Measurements from ENCODE around the gene HOXD8.

Gene HOXD8

DNA sequence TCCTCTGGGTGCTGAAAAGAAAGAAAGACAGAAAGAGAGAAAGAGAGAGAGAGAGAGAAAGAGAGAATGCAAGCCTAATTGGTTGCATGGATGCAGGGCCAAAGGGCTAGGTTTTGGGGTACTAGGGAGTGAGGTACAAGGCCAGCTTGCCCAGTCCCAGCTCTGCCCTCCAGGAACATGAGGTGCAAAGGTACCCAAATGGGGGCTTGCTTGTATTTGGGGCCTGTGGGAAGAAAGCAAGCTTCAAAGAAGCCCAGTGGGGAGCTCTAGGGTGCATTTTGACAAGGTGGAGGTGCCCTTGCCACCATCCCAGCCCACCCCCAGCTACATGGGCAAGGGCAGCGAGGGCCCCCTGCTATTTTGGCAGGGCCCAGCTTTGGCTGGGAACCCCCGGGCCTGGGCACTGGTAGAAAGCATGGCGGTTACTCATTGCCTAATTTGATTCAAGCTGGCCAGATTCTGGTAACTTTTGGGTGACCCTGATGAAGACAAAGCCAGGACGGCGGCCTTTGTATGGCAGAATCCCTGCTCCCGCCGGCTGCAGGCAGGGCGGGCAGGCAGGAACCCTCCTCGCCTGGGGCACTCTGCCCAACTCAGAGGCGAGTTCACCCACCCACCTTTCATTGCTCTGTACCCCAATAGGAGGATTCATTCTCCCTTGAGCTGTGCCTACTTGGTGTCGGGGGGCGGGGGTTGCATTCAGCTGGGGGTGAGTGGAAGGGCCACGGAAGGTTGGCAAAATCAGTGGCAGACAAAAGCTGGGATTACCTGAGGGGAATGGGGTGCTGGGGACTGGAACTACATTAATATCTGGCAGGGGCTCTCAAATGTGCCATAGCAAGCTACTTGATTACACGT, 21.3 kb downstream of the HOXD8 start:
- H3K27me3 ChIP-seq (ENCODE audit: control insufficient read depth, insufficient read depth, low read length), result peaks cover 100% of the 10 kb centered on the region
- H3K4me3 ChIP-seq (ENCODE audit: low read length), result peak overlapping the region; percentile 17
- H3K36me3 ChIP-seq (ENCODE audit: control insufficient read depth, low read depth, low read length), result no peaks in the 10 kb centered on the region
- no peak overlapping the region for H3K27ac ChIP-seq (ENCODE audit: low read length)
- peaks cover 7% of the 10 kb centered on the region for H3K4me1 ChIP-seq (ENCODE audit: control insufficient read depth, low read depth, low read length)
- peaks cover 3% of the 10 kb centered on the region for H3K9me3 ChIP-seq (ENCODE audit: control insufficient read depth, low read depth, low read length)
- no peak overlapping the region for H3K9ac ChIP-seq (ENCODE audit: low read length)

GRCh38 chr2:176151442-176152287, 22.2 kb downstream of the HOXD8 start, which contains the start of gene HOXD4:
TSS of gene HOXD4 (plus strand) at chr2:176151550. CDS start at chr2:176151634, 84 bp downstream.
- Histone ChIP-seq H3K9ac (ENCODE audit: low read length) (no peak within 1 kb of the TSS), H3K4me3 (ENCODE audit: low read length) (peak within 1 kb of the TSS; percentile 17), H3K27ac (ENCODE audit: low read length) (no peak within 1 kb of the TSS), H3K4me1 (ENCODE audit: control insufficient read depth, low read depth, low read length) (peaks cover 7% of the 10 kb centered on the region), H3K9me3 (ENCODE audit: control insufficient read depth, low read depth, low read length) (peaks cover 3% of the 10 kb centered on the region), H3K27me3 (ENCODE audit: control insufficient read depth, insufficient read depth, low read length) (peaks cover 100% of the 10 kb centered on the region), H3K36me3 (ENCODE audit: control insufficient read depth, low read depth, low read length) (no peaks in the 10 kb centered on the region)

DNA sequence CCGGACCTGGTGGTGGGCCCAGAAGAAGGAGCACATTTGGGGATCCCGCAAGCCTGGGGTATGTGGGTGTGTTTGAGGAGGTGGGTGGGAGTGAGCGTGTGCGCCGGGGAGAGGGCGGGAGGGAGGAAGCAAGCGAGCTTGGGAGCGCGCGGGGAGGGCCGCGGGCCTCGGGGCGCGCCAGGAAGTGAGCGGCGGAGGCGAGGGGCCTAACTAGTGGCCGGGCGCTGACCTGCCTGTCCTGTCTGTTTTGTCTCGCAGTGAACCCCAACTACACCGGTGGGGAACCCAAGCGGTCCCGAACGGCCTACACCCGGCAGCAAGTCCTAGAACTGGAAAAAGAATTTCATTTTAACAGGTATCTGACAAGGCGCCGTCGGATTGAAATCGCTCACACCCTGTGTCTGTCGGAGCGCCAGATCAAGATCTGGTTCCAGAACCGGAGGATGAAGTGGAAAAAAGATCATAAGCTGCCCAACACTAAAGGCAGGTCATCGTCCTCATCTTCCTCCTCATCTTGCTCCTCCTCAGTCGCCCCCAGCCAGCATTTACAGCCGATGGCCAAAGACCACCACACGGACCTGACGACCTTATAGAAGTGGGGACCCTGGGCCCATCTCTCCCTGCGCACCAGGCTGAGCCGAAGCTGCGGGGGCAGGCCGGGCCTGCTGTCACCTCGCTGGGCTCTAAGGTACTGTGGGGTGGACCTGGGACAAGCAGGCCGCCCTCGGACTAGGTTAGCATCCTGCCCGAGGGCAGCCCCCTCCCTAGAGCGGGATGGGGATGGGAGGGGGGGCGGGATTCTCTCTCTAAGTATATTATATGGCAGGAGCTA, 23.1 kb downstream of the HOXD8 start:
- Histone ChIP-seq H3K4me1 (ENCODE audit: control insufficient read depth, low read depth, low read length) (peaks cover 7% of the 10 kb centered on the region), H3K9ac (ENCODE audit: low read length) (no peak overlapping the region), H3K4me3 (ENCODE audit: low read length) (no peak overlapping the region), H3K9me3 (ENCODE audit: control insufficient read depth, low read depth, low read length) (peaks cover 3% of the 10 kb centered on the region), H3K27ac (ENCODE audit: low read length) (no peak overlapping the region), H3K27me3 (ENCODE audit: control insufficient read depth, insufficient read depth, low read length) (peaks cover 100% of the 10 kb centered on the region), H3K36me3 (ENCODE audit: control insufficient read depth, low read depth, low read length) (no peaks in the 10 kb centered on the region)

- Histone ChIP-seq H3K27me3 (ENCODE audit: control insufficient read depth, insufficient read depth, low read length) (peaks cover 100% of the 10 kb centered on the region), H3K27ac (ENCODE audit: low read length) (no peak overlapping the region), H3K9me3 (ENCODE audit: control insufficient read depth, low read depth, low read length) (peaks cover 3% of the 10 kb centered on the region), H3K4me1 (ENCODE audit: control insufficient read depth, low read depth, low read length) (peaks cover 7% of the 10 kb centered on the region), H3K9ac (ENCODE audit: low read length) (no peak overlapping the region), H3K36me3 (ENCODE audit: control insufficient read depth, low read depth, low read length) (no peaks in the 10 kb centered on the region), H3K4me3 (ENCODE audit: low read length) (no peak overlapping the region)
Measured at GRCh38 chr2:176154576-176155252, 25.2 kb downstream of the HOXD8 start.

DNA sequence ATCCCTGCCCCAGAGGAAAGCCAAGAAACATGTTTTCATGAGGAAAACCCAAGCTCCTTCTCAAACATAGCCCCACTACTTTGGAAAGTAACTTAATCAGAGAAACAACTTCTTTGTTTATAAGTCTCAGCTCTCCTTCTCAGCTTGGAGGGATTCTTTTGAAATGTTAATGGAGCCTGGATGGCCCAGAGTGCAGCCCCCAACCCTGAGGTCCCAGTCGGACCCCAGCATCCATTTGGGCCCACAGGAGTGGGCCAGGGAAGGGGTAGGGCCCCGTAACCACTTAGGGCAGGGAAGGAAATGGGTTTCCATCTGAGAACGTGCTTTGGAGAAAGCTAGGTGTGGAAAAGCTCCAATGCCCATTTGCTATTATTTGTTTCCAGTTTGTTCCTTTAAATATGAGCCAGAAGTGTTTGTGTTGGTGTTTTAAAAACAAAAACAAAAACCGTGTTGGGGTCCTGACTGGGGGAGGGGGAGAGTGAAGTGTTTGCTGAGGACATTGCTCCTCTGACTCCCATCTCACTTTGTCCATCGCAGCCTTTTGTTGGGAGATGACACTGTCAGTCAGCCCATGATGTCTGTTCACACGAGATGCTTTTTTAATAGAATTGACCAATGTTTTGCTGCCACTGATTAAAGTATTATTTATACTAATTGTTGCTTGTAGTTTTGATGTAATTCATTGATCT, 26.0 kb downstream of the HOXD8 start:
- Histone ChIP-seq H3K27ac (ENCODE audit: low read length) (no peak overlapping the region), H3K4me3 (ENCODE audit: low read length) (no peak overlapping the region), H3K4me1 (ENCODE audit: control insufficient read depth, low read depth, low read length) (peaks cover 7% of the 10 kb centered on the region), H3K9ac (ENCODE audit: low read length) (no peak overlapping the region), H3K27me3 (ENCODE audit: control insufficient read depth, insufficient read depth, low read length) (peaks cover 100% of the 10 kb centered on the region), H3K9me3 (ENCODE audit: control insufficient read depth, low read depth, low read length) (peaks cover 3% of the 10 kb centered on the region), H3K36me3 (ENCODE audit: control insufficient read depth, low read depth, low read length) (no peaks in the 10 kb centered on the region)

- no peak overlapping the region for H3K4me3 ChIP-seq (ENCODE audit: low read length)
- no peaks in the 10 kb centered on the region for H3K36me3 ChIP-seq (ENCODE audit: control insufficient read depth, low read depth, low read length)
- H3K9me3 ChIP-seq (ENCODE audit: control insufficient read depth, low read depth, low read length), result peaks cover 3% of the 10 kb centered on the region
- H3K4me1 ChIP-seq (ENCODE audit: control insufficient read depth, low read depth, low read length), result peaks cover 7% of the 10 kb centered on the region
- H3K27ac ChIP-seq (ENCODE audit: low read length), result no peak overlapping the region
- peaks cover 100% of the 10 kb centered on the region for H3K27me3 ChIP-seq (ENCODE audit: control insufficient read depth, insufficient read depth, low read length)
- H3K9ac ChIP-seq (ENCODE audit: low read length), result no peak overlapping the region
Measured at GRCh38 chr2:176156301-176156806, 26.8 kb downstream of the HOXD8 start.

DNA sequence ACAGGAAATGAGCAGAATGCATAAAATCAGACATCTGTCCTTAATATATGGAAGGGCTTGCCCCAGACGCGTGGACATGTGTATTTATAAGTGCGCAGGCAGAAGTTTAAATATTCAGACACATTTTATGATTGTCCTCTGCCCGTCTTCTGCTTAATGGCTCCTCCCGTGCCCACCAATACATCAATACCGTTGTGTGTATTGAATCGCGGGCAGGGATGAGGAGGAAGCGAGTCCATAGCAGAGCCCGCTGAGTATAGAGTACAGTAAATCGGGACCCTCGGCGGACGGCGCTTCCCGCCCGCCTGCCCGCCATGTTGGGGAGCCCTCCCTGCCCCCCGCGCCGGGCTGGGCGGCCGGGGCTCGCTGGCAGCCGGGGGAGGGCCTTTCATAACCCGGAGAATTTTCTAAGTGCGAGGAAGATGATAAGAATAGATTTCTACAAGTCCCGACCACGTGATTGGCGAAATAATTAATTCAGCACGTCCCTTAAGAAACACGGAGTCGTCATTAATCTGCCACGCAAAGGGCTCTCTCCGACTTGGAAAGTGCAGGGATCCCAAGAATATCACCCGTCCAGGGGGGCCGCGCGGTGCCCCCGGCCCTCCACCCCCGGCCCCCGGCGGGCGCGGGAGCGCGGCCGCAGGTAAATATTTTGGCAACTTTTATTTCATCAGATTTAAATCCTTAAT, 27.4 kb downstream of the HOXD8 start, which contains the start of gene HOXD3:
Gene HOXD3, plus strand, starts transcription at position 501 of the 692 bp plus-strand sequence. CDS start 11,808 bp downstream, outside the sequence.
- H3K27me3 ChIP-seq (ENCODE audit: control insufficient read depth, insufficient read depth, low read length), result peaks cover 100% of the 10 kb centered on the region

GRCh38 chr2:176157499-176158185, 28.1 kb downstream of the HOXD8 start:
- no peak overlapping the region for H3K9ac ChIP-seq (ENCODE audit: low read length)
- H3K27ac ChIP-seq (ENCODE audit: low read length), result no peak overlapping the region
- peaks cover 7% of the 10 kb centered on the region for H3K4me1 ChIP-seq (ENCODE audit: control insufficient read depth, low read depth, low read length)
- no peaks in the 10 kb centered on the region for H3K36me3 ChIP-seq (ENCODE audit: control insufficient read depth, low read depth, low read length)
- peaks cover 3% of the 10 kb centered on the region for H3K9me3 ChIP-seq (ENCODE audit: control insufficient read depth, low read depth, low read length)
- no peak overlapping the region for H3K4me3 ChIP-seq (ENCODE audit: low read length)
- H3K27me3 ChIP-seq (ENCODE audit: control insufficient read depth, insufficient read depth, low read length), result peaks cover 100% of the 10 kb centered on the region

More for the DNA sequence above, 27.4 kb downstream of the HOXD8 start, which contains the start of gene HOXD3:
- H3K4me3 ChIP-seq (ENCODE audit: low read length), result no peak within 1 kb of the TSS
- no peak within 1 kb of the TSS for H3K9ac ChIP-seq (ENCODE audit: low read length)
- H3K36me3 ChIP-seq (ENCODE audit: control insufficient read depth, low read depth, low read length), result no peaks in the 10 kb centered on the region
- H3K4me1 ChIP-seq (ENCODE audit: control insufficient read depth, low read depth, low read length), result peaks cover 7% of the 10 kb centered on the region
- peaks cover 3% of the 10 kb centered on the region for H3K9me3 ChIP-seq (ENCODE audit: control insufficient read depth, low read depth, low read length)
- H3K27ac ChIP-seq (ENCODE audit: low read length), result no peak within 1 kb of the TSS

GRCh38 chr2:176158186-176158591, 28.7 kb downstream of the HOXD8 start:
- H3K36me3 ChIP-seq (ENCODE audit: control insufficient read depth, low read depth, low read length), result no peaks in the 10 kb centered on the region
- H3K4me1 ChIP-seq (ENCODE audit: control insufficient read depth, low read depth, low read length), result peaks cover 7% of the 10 kb centered on the region
- no peak overlapping the region for H3K9ac ChIP-seq (ENCODE audit: low read length)
- H3K27ac ChIP-seq (ENCODE audit: low read length), result no peak overlapping the region
- no peak overlapping the region for H3K4me3 ChIP-seq (ENCODE audit: low read length)
- H3K27me3 ChIP-seq (ENCODE audit: control insufficient read depth, insufficient read depth, low read length), result peaks cover 100% of the 10 kb centered on the region
- peaks cover 3% of the 10 kb centered on the region for H3K9me3 ChIP-seq (ENCODE audit: control insufficient read depth, low read depth, low read length)

Data from iPS-18a (cell line).